Hematopoietic multipotent progenitor cell (in vitro differentiated cells): ENCODE data around the gene PCDH1. TPM values are rescaled to one million over a fixed set of nuclear protein-coding genes. Genes with fewer than 3 reads are reported as not detected.

Experiments used
- DNase-seq, 3 donors: peaks; one replicate each; pipeline ENCODE4 v3.0.0-alpha.2; 2011 to 2015; ENCODE audit warnings: low read depth in 2 of 3, low spot score in 2 of 3
- total RNA-seq: library from RNA; depleted of rRNA; stranded (reverse); fragments of >200 nt; gene quantifications from one replicate; pipeline ENCODE4 v1.2.3, GENCODE V29; 2012

The PCDH1 gene
- total RNA-seq, 1 donor = 0.27 TPM

GRCh38 chr5:141814064-141814964 is 63.9 kb downstream of the PCDH1 start:
- peak in 1 of 3 donors; percentile 36 for DNase-seq

- DNase-seq = no peak
Measured at GRCh38 chr5:141812512-141812911, 65.7 kb downstream of the PCDH1 start.

- peak in 2 of 3 donors; percentile 49 to 67 for DNase-seq
Measured at GRCh38 chr5:141811287-141812155, 66.7 kb downstream of the PCDH1 start.

GRCh38 chr5:141810702-141811101 is 67.5 kb downstream of the PCDH1 start:
- no peak for DNase-seq

- no peak for DNase-seq
Measured at GRCh38 chr5:141809380-141810096, 68.7 kb downstream of the PCDH1 start.

- DNase-seq = no peak
Measured at GRCh38 chr5:141808857-141809256, 69.4 kb downstream of the PCDH1 start.

GRCh38 chr5:141807732-141808131 is 70.5 kb downstream of the PCDH1 start:
- DNase-seq = no peak

- no peak for DNase-seq
Measured at GRCh38 chr5:141807329-141807728, 70.9 kb downstream of the PCDH1 start.

GRCh38 chr5:141806626-141807025 is 71.6 kb downstream of the PCDH1 start:
- DNase-seq = no peak

GRCh38 chr5:141805874-141806595 is 72.2 kb downstream of the PCDH1 start:
- no peak for DNase-seq

- DNase-seq = no peak
Measured at GRCh38 chr5:141804475-141804874, 73.7 kb downstream of the PCDH1 start.

Other genes starting within 250 kb of the PCDH1 start
- 49.8 TPM for gene HDAC3, start 241.6 kb downstream of the PCDH1 start, total RNA-seq
- 2.4 TPM for gene RELL2, start 241.4 kb downstream of the PCDH1 start, total RNA-seq
- gene FCHSD1, start 227.0 kb downstream of the PCDH1 start, total RNA-seq = 35.5 TPM
- 0.27 TPM for gene ARAP3, start 196.2 kb downstream of the PCDH1 start, total RNA-seq
- gene DELE1, start 45.5 kb upstream of the PCDH1 start, total RNA-seq = 126 TPM
- gene PCDH12, start 79.8 kb upstream of the PCDH1 start, total RNA-seq = 0.54 TPM
- 14.3 TPM for gene RNF14, start 90.7 kb upstream of the PCDH1 start, total RNA-seq
- 8.3 TPM for gene GNPDA1, start 134.6 kb upstream of the PCDH1 start, total RNA-seq
- 69.7 TPM for gene NDFIP1, start 230.4 kb upstream of the PCDH1 start, total RNA-seq